Activated CD4-positive, alpha-beta T cell treated with anti-CD3 and anti-CD28 coated beads, Interleukin-10, Interleukin-2, amounts not matched to agents 100 ng/mL and 50 ng/mL, durations not matched to agents 16 hours and 8 hours (primary cell): ENCODE data around the gene ORAI3.
"Not testable (repeated sequence)": the region's sequence is repeated elsewhere in the genome, so short reads cannot be mapped to it uniquely, and the experiment has no call there.

ENCODE experiments used
- DNase-seq: peaks from one replicate; pipeline ENCODE4 v3.0.0-alpha.2; 2020

Gene ORAI3

GRCh38 chr16:30924076-30924912 is 24.6 kb upstream of the ORAI3 start:
- no peak for DNase-seq

GRCh38 chr16:30924913-30925631 is 23.8 kb upstream of the ORAI3 start:
- no peak for DNase-seq

DNA sequence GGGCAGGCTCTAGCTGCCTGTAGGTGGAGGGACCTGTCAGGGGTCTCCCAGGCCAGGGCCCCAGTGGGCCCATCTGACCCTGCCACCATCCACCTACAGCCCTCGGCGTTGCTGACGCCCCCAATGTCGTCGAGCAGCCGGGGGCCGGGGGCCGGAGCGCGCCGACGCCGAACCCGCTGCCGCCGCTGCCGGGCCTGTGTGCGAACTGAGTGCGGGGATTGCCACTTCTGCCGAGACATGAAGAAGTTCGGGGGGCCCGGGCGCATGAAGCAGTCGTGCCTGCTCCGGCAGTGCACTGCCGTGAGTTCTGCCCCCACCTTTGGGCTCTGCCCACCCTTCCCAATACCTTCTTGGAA is 23.3 kb upstream of the ORAI3 start:
- DNase-seq: no peak

- DNase-seq: no peak
Observed at GRCh38 chr16:30925995-30926811, 22.7 kb upstream of the ORAI3 start.

DNA sequence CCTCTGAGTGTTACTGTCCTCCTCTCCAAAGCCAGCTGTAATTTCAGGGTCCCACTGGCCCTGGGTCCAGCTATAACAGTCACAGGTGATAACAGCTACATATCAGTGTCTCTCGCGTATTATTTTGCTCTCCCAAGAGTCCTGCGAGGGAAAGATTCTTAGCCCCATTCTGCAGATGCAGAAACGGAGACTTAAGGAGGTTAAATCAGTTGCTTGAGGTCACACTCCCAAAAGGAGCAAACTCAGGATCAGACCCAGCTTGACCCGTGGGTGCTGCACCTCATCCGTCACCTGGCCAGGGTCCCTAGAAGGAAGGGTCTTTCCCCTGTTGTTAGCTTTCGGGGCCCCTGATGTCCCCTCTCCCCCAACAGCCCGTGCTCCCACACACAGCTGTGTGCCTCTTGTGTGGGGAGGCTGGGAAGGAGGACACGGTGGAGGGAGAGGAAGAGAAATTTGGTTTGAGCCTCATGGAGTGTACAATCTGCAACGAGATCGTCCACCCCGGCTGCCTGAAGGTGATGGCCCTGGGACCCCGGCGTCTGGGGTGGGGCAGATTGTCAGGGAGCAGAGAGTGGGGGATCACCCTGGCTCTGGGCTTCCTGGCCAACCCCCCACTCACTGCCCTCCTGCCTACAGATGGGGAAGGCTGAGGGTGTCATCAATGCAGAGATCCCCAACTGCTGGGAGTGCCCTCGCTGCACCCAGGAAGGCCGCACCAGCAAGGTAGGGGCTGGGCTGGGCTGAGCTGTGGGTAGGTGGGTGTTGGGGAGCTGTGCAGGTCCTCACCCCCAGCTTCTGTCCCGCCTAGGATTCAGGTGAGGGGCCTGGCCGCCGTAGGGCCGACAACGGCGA is 21.7 kb upstream of the ORAI3 start:
- no peak for DNase-seq

DNA sequence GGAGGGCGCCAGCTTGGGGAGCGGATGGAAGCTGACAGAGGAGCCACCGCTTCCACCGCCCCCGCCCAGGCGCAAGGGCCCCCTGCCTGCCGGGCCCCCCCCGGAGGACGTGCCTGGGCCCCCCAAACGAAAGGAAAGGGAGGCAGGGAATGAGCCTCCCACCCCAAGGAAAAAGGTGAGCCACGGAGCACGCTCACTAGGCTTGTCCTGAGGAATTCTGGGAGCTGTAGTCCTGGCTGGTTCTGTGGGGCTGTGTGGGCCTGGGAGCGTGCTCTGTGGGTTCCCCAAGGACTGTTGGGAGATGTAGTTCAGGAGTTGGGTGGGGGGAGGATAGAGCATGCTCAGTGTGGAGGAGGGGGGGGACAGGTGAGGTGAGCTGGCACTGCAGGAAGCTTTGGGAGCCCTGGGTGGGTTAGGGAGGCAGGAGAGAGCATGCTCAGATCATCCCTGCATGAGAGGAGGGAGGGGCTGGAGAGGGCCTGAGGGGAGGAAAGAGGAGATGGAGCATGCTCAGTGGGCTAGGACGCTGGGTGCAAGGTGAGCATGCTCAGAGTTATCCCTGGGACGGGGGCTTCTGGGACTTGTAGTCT is 21.0 kb upstream of the ORAI3 start:
- DNase-seq: peak; percentile 72

- no peak for DNase-seq
Observed at GRCh38 chr16:30928390-30928789, 20.5 kb upstream of the ORAI3 start.

DNA sequence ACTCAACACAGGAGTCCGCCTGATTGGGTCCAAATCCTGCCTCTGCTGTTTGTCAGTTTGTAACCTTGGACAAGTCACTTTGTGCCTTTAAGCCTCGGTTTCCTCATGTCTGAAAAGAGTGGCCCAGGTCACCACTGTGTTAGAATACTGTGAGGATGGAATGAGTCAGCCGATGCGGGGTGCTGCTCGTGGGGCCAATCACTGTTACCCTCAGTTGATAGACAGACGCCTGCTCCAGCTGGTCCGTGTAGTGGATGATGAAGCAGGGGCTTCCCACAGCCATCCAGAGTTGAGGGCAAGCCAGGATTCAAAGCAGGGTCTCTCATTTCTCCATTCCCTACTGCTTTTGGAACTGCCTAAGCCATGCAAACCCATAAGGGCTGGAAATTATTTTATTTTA is 19.7 kb upstream of the ORAI3 start:
- DNase-seq: peak; percentile 39

DNA sequence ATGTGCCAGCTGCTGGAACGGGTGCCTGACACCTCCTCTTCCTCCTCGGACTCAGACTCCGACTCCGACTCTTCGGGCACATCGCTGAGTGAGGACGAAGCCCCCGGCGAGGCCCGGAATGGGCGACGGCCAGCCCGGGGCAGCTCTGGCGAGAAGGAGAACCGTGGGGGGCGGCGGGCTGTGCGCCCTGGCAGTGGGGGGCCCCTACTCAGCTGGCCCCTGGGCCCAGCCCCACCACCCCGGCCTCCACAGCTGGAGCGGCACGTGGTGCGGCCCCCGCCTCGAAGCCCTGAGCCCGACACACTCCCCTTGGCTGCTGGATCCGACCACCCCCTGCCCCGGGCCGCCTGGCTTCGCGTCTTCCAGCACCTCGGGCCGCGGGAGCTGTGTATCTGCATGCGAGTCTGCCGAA is 18.7 kb upstream of the ORAI3 start:
- DNase-seq: no peak

DNA sequence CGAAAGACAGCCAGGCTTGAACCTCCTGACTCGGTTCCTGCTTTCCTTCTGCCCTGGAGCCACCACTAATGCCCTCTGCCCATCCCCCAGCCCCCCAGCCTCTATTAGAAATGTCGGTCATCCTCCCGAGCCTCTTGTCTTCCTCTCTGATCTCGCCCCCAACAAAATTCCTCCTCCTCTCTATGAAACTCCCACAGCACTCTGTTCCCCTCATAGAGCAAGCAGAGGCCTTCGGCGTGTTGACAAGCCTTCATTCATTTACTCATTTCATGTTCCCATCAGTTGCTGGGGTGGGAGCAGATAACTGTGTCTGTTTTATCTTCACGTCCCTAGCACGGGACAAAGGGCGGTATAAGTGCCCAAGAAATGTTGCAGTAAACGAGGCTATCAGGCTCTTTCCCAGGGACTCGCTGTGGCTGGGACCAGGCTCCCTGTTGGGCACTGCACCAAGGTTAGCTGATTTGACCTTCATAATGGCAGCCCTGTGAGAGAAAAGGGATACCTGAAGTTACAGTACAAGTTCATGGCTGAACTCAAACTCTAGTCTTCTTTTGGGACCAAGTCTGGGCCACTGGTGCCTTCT is 17.7 kb upstream of the ORAI3 start:
- no peak for DNase-seq

- peak; percentile 53 for DNase-seq
Observed at GRCh38 chr16:30934827-30935557, 13.9 kb upstream of the ORAI3 start.

DNA sequence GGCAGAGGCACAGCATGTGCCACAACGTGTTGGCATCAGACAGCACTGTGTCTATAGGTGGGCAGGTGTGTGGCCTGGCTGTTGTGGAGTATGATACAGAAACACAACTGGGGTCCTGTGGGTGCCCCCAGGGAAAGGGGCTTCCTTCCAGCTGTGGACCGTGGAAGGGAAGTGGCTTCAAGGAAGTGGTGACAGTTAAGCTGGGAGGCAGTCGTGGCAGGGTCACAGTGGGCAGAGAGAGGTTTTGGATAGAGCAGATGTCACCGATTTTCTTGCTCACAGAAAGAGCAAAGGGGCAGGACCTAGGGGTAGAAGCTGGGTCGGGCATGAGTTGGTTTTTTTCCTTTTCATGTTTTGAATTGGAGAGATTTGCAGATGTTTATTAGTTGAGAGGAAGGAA is 11.2 kb upstream of the ORAI3 start:
- DNase-seq: no peak

GRCh38 chr16:30939571-30939970 is 9.3 kb upstream of the ORAI3 start:
- not testable (repeated sequence) for DNase-seq

GRCh38 chr16:30941600-30942425 is 7.1 kb upstream of the ORAI3 start:
- peak; percentile 82 for DNase-seq

DNA sequence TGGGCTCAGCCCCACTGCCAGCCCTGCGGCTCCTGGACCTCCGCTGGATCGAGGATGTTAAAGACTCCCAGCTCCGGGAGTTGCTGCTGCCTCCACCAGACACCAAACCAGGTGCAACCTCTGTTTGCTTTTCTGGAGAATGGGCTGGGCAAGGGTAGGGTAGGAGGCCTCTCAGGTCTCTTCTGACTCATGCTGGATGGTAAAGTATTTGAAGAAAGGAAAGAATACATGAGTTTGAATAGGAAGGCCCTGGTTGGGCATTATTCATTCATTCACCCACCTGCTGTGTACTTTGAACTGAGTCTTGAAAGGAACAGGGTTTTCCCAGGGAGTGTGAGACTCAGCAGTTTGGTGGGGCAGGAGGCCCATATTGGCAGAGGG is 6.5 kb upstream of the ORAI3 start:
- DNase-seq: no peak

- no peak for DNase-seq
Observed at GRCh38 chr16:30944352-30944751, 4.5 kb upstream of the ORAI3 start.

DNA sequence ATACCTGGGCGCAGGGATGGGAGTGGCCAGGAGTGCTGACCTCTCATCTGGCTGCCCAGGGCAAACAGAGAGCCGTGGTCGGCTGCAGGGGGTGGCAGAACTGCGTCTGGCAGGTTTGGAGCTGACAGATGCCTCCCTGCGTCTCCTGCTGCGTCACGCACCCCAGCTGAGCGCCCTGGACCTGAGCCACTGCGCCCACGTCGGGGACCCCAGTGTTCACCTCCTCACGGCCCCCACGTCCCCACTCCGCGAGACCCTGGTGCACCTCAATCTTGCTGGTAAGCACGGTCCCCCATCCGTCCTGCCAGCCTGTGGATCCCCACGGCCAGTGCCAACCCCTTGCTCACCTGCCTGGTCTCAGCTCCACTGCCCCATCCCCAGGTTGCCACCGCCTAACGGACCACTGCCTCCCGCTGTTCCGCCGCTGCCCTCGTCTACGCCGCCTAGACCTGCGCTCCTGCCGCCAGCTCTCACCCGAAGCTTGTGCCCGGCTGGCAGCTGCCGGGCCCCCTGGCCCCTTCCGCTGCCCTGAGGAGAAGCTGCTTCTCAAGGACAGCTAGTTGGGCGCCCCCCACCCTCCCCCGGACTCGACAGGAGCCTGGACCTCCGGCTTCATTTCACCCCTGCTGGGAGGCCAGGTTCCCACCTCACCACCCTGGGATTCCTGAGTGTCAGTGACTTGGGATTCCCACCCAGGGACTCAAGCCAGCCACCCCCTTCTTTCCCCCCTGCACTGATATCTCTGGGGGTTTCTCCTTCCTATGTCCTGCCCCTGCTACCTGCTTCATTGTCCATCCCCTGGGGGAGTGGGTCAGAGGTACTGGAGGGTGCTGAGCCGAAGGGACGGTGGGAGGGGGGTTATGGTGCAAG is 2.0 kb upstream of the ORAI3 start:
- no peak for DNase-seq

GRCh38 chr16:30947541-30947858 is 1.4 kb upstream of the ORAI3 start:
- no peak for DNase-seq
